ENCODE measurements around the gene MGAT4B.

MGAT4B gene

GRCh38 chr5:179767496-179768100 lies 39.1 kb downstream of the MGAT4B start:
- DNase-seq: no peak

DNA sequence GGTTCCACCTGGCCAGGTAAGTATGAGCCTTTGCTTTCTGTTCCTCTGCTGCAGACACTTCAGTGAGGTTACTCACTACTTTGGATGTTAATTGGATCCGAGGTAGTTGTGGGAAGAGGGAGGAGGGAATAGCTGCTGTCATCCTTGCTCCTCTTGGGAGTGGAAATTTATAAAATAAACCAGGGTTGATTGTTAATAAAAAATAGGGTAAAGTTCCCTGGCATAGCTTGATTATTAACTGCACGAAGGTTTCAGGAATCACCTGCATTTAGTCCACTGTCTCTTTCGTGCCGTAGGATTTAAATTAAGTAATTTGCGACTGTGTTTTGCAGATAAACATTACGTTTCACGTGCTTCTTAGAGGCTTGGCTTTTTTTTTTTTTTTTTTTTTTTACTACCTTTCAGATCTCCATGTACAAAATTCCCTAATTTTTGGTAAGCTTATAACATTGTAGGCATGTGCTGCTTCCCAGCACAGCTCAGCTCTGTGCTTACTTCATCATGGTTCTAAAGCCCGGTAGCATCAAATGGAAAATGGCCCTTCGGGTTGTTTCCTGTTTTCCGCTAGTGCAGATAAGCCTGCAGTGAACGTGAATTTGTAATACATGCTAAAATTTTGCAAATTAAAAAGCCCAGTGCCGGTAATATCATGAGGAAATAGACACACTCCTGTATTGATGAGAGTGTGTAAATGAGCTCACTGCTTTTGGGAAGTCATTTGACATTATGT lies 39.8 kb downstream of the MGAT4B start:
- DNase-seq: no peak

DNA sequence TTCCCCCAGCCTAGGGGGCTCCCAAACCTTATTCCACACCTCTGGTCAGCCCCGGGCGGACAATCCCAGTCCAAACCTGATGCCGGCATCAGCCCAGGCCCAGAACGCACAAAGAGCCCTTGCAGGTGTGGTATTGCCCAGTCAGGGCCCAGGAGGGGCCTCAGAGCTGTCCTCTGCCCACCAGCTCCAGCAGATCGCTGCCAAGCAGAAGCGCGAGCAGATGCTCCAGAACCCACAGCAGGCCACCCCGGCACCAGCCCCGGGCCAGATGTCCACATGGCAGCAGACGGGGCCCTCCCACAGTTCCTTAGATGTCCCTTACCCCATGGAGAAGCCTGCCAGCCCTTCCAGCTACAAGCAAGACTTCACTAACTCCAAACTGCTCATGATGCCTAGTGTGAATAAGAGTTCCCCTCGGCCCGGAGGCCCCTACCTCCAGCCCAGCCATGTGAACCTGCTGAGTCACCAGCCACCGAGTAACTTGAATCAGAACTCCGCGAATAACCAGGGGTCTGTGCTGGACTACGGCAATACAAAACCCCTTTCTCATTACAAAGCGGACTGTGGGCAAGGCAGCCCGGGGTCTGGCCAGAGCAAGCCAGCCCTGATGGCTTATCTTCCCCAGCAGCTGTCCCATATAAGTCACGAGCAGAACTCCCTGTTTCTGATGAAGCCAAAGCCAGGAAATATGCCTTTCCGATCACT lies 40.5 kb downstream of the MGAT4B start:
- no peak for DNase-seq

DNA sequence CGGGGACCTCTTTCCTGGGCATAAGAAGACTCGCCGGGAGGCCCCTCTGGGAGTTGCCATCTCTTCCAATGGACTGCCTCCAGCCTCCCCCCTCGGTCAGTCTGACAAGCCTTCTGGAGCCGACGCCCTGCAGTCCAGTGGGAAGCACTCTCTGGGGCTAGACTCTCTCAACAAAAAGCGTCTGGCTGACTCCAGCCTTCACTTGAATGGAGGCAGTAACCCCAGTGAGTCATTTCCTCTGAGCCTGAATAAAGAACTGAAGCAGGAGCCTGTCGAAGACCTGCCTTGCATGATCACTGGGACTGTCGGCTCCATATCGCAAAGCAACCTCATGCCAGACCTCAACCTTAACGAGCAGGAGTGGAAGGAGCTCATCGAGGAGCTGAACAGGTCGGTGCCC lies 41.3 kb downstream of the MGAT4B start:
- DNase-seq: no peak

DNA sequence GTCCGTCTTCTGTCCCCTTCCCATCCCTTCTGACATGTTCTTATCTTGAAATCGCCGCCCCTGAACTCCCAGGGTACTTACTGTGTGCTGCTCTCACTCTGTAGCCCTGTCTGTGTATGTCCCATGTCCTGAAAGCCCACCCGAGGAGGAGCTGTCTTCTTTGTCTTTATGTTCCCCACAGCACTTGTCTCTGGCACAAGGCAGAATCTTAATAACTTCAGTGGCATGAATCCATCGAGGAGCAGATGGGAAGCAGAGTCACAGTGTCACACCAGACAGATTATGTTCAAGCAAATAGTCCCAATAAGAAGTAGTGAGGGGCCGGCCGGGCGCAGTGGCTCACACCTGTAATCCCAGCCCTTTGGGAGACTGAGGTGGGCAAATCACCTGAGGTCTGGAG lies 42.6 kb downstream of the MGAT4B start:
- no peak for DNase-seq

GRCh38 chr5:179763215-179763945 lies 43.3 kb downstream of the MGAT4B start:
- DNase-seq: no peak

- DNase-seq: no peak
Observed at GRCh38 chr5:179762781-179763176, 43.9 kb downstream of the MGAT4B start.

GRCh38 chr5:179762079-179762780 lies 44.4 kb downstream of the MGAT4B start:
- DNase-seq: no peak

- DNase-seq: peak; percentile 65
Observed at GRCh38 chr5:179759581-179760551, 46.8 kb downstream of the MGAT4B start.

DNA sequence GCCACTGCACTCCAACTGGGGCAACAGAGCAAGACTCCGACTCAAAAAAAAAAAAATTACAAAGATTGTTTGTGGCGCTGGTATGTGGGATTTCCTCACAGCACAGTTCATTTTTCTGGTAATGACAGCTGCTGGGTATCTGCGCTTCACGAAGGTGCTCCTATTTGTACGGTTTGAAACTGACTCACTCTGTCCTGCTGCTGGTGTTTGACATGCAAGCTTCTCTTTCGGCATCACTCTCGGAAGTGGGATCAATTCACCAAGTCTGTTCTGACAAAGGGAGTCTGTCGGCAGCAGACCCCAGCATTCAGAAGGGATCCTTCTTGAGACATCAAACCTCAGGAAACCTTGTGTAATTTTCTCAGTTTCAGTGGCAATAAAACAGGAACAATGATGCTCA lies 47.7 kb downstream of the MGAT4B start:
- no peak for DNase-seq

GRCh38 chr5:179755022-179755421 lies 51.6 kb downstream of the MGAT4B start:
- no peak for DNase-seq

DNA sequence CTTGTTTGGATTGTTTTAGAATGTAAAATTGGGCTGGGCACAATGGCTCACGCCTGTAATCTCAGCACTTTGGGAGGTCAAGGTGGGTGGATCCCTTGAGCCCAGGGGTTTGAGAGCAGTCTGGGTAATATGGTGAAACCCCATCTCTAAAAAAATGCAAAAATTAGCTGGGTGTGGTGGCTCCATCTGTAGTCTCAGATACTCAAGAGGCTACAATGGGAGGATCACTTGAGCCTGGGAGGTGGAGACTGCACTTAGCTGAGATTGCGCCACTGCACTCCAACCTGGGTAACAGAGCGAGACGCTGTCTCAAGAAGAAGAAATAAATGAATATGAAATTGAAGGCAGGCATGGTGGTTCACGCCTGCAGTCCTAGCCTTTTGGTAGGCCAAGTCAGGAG lies 52.7 kb downstream of the MGAT4B start:
- DNase-seq: no peak

DNA sequence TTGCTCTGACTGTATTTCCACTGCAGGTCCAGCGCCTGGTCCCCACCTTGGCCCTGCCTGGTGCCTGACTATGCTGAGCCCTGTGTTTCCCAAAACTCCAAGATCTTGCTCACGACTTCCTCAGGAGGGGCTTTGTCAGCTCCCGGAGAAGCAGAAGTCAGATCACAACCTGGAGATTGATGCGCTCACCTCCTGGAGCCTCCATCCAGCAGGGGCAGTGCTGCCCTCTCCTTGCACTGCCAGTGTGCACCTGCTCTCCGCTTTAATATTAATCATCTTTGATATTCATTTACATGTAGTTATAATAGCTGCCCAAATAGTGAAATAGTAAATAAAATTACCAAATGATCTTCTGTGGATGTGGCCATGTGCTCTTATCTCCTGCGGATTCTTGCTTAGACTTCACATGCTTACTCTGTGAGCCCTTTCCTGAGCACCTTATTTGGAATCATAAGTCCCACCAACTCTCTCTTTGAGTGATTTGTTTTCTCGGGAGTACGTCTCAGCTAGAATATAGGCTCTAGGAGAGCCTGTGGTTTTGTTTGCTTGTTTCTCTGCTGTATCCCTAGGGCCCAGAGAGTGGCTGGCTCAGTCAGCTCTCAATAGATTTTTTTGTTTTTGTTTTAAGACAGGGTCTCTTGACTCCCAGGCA lies 56.7 kb downstream of the MGAT4B start:
- no peak for DNase-seq

DNA sequence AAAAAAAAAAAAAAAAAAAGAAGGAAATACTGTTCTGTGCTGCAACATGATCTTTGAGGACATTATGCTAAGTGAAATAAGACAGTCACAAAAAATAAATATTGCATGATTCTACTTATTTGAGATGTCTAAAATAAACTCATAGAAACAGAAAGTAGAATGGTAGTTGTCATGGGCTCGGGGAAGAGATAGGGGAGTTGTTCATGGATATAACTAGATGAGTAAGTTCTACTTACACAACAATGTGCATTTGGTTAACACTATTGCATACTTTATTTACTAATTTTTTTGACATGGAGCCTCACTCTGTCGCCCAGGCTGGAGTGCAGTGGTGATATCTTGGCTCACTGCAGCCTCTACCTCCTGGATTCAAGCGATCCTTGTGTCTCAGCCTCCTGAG lies 58.9 kb downstream of the MGAT4B start:
- DNase-seq: no peak

Measured in activated CD8-positive, alpha-beta memory T cell treated with anti-CD3 and anti-CD28 coated beads, Interleukin-2, amount 50 U/mL, for 48 hours (primary cell).